ENCODE results near the gene PPM1E.

PPM1E gene

DNA sequence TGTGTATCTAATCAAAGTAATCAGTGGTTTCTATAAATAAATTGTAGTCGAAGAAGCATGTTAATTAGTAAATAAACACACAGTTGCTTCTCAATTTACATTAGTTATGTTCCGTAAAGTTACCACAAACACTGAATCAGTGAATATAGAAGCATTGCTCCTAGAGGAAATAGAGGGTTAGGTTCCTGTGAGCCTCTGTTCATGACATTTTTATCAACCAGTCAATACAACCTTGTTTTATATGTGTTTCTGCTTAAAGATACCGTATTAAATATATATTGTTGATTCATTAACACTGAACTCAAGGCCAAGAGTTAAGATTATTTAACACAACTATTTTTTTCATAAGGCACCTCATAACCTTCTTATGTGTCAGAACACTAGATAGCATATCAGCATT is 134.3 kb downstream of the PPM1E start:
- no peak overlapping the region for H3K4me3 ChIP-seq (ENCODE audit: low read depth, low read length)
- TF ChIP-seq, protein P1, sequence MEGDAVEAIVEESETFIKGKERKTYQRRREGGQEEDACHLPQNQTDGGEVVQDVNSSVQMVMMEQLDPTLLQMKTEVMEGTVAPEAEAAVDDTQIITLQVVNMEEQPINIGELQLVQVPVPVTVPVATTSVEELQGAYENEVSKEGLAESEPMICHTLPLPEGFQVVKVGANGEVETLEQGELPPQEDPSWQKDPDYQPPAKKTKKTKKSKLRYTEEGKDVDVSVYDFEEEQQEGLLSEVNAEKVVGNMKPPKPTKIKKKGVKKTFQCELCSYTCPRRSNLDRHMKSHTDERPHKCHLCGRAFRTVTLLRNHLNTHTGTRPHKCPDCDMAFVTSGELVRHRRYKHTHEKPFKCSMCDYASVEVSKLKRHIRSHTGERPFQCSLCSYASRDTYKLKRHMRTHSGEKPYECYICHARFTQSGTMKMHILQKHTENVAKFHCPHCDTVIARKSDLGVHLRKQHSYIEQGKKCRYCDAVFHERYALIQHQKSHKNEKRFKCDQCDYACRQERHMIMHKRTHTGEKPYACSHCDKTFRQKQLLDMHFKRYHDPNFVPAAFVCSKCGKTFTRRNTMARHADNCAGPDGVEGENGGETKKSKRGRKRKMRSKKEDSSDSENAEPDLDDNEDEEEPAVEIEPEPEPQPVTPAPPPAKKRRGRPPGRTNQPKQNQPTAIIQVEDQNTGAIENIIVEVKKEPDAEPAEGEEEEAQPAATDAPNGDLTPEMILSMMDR (IDR thresholded peaks at IDR 0.05; ENCODE audit: insufficient read depth, low read length, missing control alignments), result no peak
- DNase-seq (ENCODE audit: low read depth, low spot score), result no peak
- POLR2A ChIA-PET, result no interaction called here
- CTCF ChIA-PET, result no interaction called here

DNA sequence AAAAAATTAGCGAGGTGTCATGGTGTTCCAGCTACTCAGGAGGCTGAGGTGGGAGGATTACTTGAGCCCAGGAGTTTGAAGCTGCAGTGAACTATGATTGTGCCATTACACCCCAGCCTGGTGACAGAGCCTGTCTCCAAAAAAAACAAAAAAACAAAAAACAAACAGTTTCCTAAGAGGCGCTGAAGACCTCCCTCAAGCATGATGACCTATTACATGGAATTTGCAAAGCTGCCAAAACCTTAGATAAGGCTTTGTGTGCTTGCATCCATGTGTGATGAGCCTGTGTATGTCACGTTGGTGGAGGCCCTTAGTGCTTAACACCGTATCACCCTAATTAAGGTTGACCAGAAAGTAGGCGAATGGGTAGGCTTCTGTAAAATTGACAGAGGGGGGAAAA is 143.5 kb downstream of the PPM1E start:
- no peak for DNase-seq (ENCODE audit: low read depth, low spot score)
- TF ChIP-seq, protein P1 (IDR thresholded peaks at IDR 0.05; ENCODE audit: insufficient read depth, low read length, missing control alignments), result no peak
- H3K4me3 ChIP-seq (ENCODE audit: low read depth, low read length), result no peak overlapping the region
- ChIA-PET POLR2A (no interaction called here), CTCF (no interaction called here)

DNA sequence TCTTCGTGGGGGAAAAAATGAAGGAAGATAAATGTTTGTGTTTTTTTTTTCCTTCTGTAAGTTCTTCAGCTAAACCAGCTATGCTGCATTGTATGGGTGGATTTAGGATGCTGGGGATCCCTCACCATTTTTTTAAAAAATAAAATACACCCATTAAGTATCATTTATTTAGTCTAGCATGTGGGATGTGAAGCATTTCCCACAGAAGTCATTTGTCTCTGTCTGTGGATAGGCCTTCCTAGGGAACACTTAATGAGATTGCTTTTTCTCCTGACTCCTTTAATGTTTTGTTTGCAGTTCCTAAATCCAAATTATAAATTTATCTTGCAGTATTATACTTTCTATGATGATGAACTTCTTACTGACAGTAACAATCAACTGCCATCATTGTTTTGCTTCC is 146.7 kb downstream of the PPM1E start:
- TF ChIP-seq, protein P1 (IDR thresholded peaks at IDR 0.05; ENCODE audit: insufficient read depth, low read length, missing control alignments), result no peak
- H3K4me3 ChIP-seq (ENCODE audit: low read depth, low read length), result no peak overlapping the region
- POLR2A ChIA-PET, result no interaction called here
- CTCF ChIA-PET, result no interaction called here
- DNase-seq (ENCODE audit: low read depth, low spot score), result no peak

DNA sequence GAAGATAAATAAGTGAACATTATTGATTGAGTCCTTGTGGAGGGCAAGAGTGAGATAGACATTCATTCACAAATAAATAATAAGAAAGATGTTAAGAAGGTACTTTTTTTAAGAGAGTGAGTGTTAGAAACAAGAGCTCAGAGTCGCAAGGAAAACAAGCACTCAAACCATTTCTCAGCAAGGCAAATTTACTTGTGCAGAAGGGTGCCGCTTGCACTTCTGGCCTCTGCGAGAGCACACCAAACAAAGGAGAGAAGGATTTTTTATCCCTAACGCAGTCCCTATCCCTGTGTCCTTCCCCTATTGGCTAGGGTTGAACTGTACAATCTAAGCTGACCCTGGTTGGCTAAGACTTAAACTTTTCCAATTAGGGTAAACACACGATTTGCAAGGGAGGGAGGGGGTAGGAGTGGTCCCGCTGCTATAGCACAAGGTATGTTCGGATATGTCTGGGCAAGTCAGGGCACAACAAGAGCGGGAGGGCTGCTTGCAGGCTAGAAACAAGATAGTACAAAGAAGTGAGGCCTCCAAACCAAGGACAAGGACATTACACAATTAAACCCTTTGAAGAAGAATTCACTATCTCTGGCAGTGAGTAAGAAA is 156.2 kb downstream of the PPM1E start:
- ChIA-PET POLR2A (no interaction called here), CTCF (interaction anchor here (1.0 kb wide), 1 partner anchor 63 kb away, joined by 3 read pairs; no protein-coding TSS in a partner anchor)
- no peak overlapping the region for H3K4me3 ChIP-seq (ENCODE audit: low read depth, low read length)
- no peak for DNase-seq (ENCODE audit: low read depth, low spot score)
- TF ChIP-seq, protein P1 (IDR thresholded peaks at IDR 0.05; ENCODE audit: insufficient read depth, low read length, missing control alignments), result no peak

DNA sequence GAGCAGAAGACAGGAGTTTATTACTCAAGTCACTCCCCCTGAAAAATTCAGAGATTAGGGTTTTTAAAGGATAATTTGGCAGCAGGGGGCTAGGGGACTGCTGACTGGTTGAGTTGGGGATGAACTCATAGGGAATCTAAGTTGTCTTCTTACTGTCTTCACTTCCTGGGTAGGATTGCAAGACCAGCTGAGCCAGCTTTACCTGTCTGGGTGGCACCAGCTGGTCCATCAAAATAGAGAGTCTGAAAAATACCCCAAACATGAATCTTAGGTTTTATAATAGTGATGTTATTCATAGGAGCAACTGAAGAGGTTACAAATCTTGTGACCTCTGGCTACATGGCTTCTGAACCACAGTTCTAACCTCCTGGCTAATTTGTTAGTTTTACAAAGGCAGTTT is 157.9 kb downstream of the PPM1E start:
- ChIA-PET CTCF (no interaction called here), POLR2A (no interaction called here)
- no peak overlapping the region for H3K4me3 ChIP-seq (ENCODE audit: low read depth, low read length)
- TF ChIP-seq, protein P1 (IDR thresholded peaks at IDR 0.05; ENCODE audit: insufficient read depth, low read length, missing control alignments), result no peak
- no peak for DNase-seq (ENCODE audit: low read depth, low spot score)

DNA sequence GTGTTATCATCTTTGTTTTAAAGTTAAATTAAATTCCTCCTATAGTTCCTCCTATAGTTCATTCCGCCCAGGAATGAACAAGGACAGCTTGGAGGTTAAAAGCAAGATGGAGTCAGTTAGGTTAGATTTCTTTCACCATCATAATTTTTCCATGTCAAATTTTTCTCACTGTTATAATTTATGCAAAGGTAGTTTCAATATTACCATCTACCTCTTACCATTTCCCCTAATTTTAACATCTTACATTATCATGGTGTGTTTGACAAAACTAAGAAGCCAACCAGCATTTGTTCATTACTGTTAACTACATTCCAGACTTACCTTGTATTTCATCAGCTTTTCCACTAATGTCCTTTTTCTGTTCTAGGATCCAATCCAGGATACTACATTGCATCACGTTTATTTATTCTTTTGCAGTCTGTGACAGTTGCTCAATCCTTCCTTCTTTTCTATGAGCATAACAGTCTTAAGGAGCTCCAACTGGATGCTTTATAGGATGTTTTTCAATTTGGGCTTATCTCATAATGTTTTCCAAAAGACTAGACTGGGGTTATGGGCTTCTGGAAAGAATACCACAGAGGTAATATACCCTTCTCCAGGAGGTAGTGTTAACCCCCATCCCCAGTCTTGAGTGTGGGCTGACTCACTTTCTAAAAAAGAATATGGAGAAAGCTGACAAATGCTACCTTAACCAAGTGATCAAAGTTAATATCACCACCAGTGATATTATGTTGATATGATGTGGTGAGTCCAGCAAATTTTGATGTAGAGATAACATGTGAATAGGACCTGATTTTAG is 158.5 kb downstream of the PPM1E start:
- POLR2A ChIA-PET, result no interaction called here
- TF ChIP-seq, protein P1 (IDR thresholded peaks at IDR 0.05; ENCODE audit: insufficient read depth, low read length, missing control alignments), result no peak
- CTCF ChIA-PET, result no interaction called here
- DNase-seq (ENCODE audit: low read depth, low spot score), result peak; percentile 1
- H3K4me3 ChIP-seq (ENCODE audit: low read depth, low read length), result no peak overlapping the region
